Lower lobe of right lung (tissue), 2 donors: ENCODE results near the gene FBP2. TPM values are rescaled to one million over a fixed set of nuclear protein-coding genes. Genes with fewer than 3 reads are reported as not detected.
"Not testable (repeated sequence)": the region's sequence is repeated elsewhere in the genome, so short reads cannot be mapped to it uniquely, and the experiment has no call there.

Experiments used
- ATAC-seq, 2 donors: fragments of 200-7000 bp; cut with Tn5 transposase; one replicate each; pipeline ENCODE4 v1.9.1; 2020 to 2022; ENCODE audit warnings: mild to moderate bottlenecking in 2 of 2, moderate library complexity in 2 of 2
- DNase-seq: peaks from one replicate; pipeline ENCODE4 v3.0.0-alpha.2; 2020
- H3K27ac ChIP-seq: fragments of 200-600 bp; one replicate; pipeline ENCODE4 v1.8.0; 2022
- H3K27me3 ChIP-seq: fragments of 200-600 bp; one replicate; pipeline ENCODE4 v1.8.0; 2022; ENCODE audit warnings: low read depth
- H3K36me3 ChIP-seq: fragments of 200-600 bp; one replicate; pipeline ENCODE4 v1.8.0; 2022; ENCODE audit warnings: mild to moderate bottlenecking
- H3K4me1 ChIP-seq: fragments of 200-600 bp; one replicate; pipeline ENCODE4 v1.8.0; 2022
- H3K4me3 ChIP-seq: fragments of 200-600 bp; one replicate; pipeline ENCODE4 v1.8.0; 2022; ENCODE audit warnings: mild to moderate bottlenecking
- H3K9me3 ChIP-seq: fragments of 200-600 bp; one replicate; pipeline ENCODE4 v1.8.0; 2022
- CTCF ChIP-seq: fragments of 200-600 bp; IDR thresholded peaks from one replicate; pipeline ENCODE4 v1.8.0; 2022; ENCODE audit warnings: antibody characterized with exemption, mild to moderate bottlenecking
- intact Hi-C: fragments of 100-400 bp; cut with DNase I; formaldehyde crosslinking; loops from one replicate; pipeline ENCODE4 v1.11.0; 2022
- total RNA-seq: library from RNA; stranded (reverse); fragmentation: NEBNext Ultra II Directional; extraction: Animal tissue kit (Norgen Biotek cat#: 25700); gene quantifications from one replicate; pipeline ENCODE4 v1.2.1, GENCODE V29; 2021
- donor health status: DM: no; HTN: yes; CAD: no; lungs with severe emphysema.

Gene FBP2
- total RNA-seq, 1 donor from 2014 or later: not detected

- intact Hi-C loops: no loop called here
- Histone ChIP-seq H3K4me3 (no peak overlapping the region), H3K27me3 (no peaks in the 10 kb centered on the region), H3K9me3 (no peaks in the 10 kb centered on the region), H3K4me1 (no peaks in the 10 kb centered on the region), H3K27ac (no peak overlapping the region), H3K36me3 (no peaks in the 10 kb centered on the region)
- no peak for TF ChIP-seq CTCF
- no peak for ATAC-seq
- no peak for DNase-seq
These were observed 47.7 kb downstream of the FBP2 start for GRCh38 chr9:94545940-94546339.

GRCh38 chr9:94544335-94544734, 49.3 kb downstream of the FBP2 start:
- H3K9me3 ChIP-seq, H3K27me3 ChIP-seq, H3K4me1 ChIP-seq, H3K4me3 ChIP-seq, intact Hi-C loops, H3K36me3 ChIP-seq, DNase-seq, ATAC-seq, H3K27ac ChIP-seq: not testable (repeated sequence)

GRCh38 chr9:94538908-94539307, 54.7 kb downstream of the FBP2 start:
- Histone ChIP-seq H3K4me1 (no peaks in the 10 kb centered on the region), H3K27me3 (no peaks in the 10 kb centered on the region), H3K36me3 (no peaks in the 10 kb centered on the region), H3K27ac (no peak overlapping the region), H3K4me3 (no peak overlapping the region), H3K9me3 (no peaks in the 10 kb centered on the region)
- intact Hi-C loops: no loop called here
- no peak for TF ChIP-seq CTCF
- DNase-seq (no peak), ATAC-seq (no peak)

- no peak overlapping the region for H3K27ac ChIP-seq
- H3K4me1 ChIP-seq: no peaks in the 10 kb centered on the region
- H3K27me3 ChIP-seq: no peaks in the 10 kb centered on the region
- no peaks in the 10 kb centered on the region for H3K9me3 ChIP-seq
- TF ChIP-seq CTCF: no peak
- ATAC-seq (no peak), DNase-seq (no peak)
- intact Hi-C loops: no loop called here
- H3K4me3 ChIP-seq: no peak overlapping the region
- no peaks in the 10 kb centered on the region for H3K36me3 ChIP-seq
These were observed 58.7 kb downstream of the FBP2 start for GRCh38 chr9:94534901-94535300.

GRCh38 chr9:94533601-94534000, 60.0 kb downstream of the FBP2 start:
- intact Hi-C loops: no loop called here
- H3K27me3 ChIP-seq: no peaks in the 10 kb centered on the region
- H3K27ac ChIP-seq: no peak overlapping the region
- no peak for DNase-seq
- ATAC-seq: no peak
- H3K4me1 ChIP-seq: no peaks in the 10 kb centered on the region
- no peaks in the 10 kb centered on the region for H3K9me3 ChIP-seq
- no peak for TF ChIP-seq CTCF
- H3K36me3 ChIP-seq: no peaks in the 10 kb centered on the region
- no peak overlapping the region for H3K4me3 ChIP-seq

GRCh38 chr9:94533155-94533554, 60.5 kb downstream of the FBP2 start:
- no peak overlapping the region for H3K27ac ChIP-seq
- no peaks in the 10 kb centered on the region for H3K27me3 ChIP-seq
- no peak overlapping the region for H3K4me3 ChIP-seq
- ATAC-seq (no peak), DNase-seq (no peak)
- no peak for TF ChIP-seq CTCF
- intact Hi-C loops: no loop called here
- H3K9me3 ChIP-seq: no peaks in the 10 kb centered on the region
- H3K36me3 ChIP-seq: no peaks in the 10 kb centered on the region
- H3K4me1 ChIP-seq: no peaks in the 10 kb centered on the region
